Mammary epithelial cell (primary cell): ENCODE data around the gene MAEA.

Experiments used
- CTCF ChIP-seq, 2 donors: IDR thresholded peaks in 1 of 2; conservative IDR thresholded peaks in 1 of 2; 2 replicates each; pipeline ENCODE4 v1.5.1; 2011 to 2012; ENCODE audit warnings: inconsistent platforms in 2 of 2, low read length in 2 of 2, mild to moderate bottlenecking in 2 of 2, control low read depth in 1 of 2, low read depth in 1 of 2; ENCODE audit not compliant: insufficient read depth in 1 of 2; ENCODE audit errors: extremely low read depth in 1 of 2
- EZH2 ChIP-seq: IDR thresholded peaks from 2 replicates; pipeline ENCODE4 v1.6.1; 2012; ENCODE audit warnings: low read length, inconsistent platforms, borderline replicate concordance

GRCh38 chr4:1326751-1327525 is 37.2 kb downstream of the MAEA start:
- TF ChIP-seq EZH2 (no peak), CTCF (conservative IDR thresholded peaks at IDR 0.05 in 1 of 2, IDR thresholded peaks at IDR 0.05 in 1 of 2; ENCODE audit: extremely low read depth in 1 of 2, insufficient read depth in 1 of 2, low read depth in 1 of 2, low read length in 2 of 2) (no peak)
